Calu3 (cell line): Measurements from ENCODE around the gene ADAT3. TPM values are rescaled to one million over a fixed set of nuclear protein-coding genes. Genes with fewer than 3 reads are reported as not detected.

Source experiments
- BruUV-seq: library from RNA; stranded (reverse); fragments of 400-500 nt; replicated peaks from 2 replicates; lab custom pipeline; 2021; lab: Mats Ljungman, UMichigan
- CTCF ChIA-PET: fragments of 300-600 bp; sonication (Branson Sonifier 250); formaldehyde crosslinking; loops from one replicate; lab custom pipeline; 2022; ENCODE audit warnings: antibody characterized with exemption; lab: Charles Lee
- DNase-seq: peaks from one replicate; pipeline ENCODE4 v3.0.0; 2022
- H3K27ac Mint-ChIP-seq: one replicate; pipeline ENCODE4 v1.8.0; 2022; ENCODE audit warnings: mixed read lengths; ENCODE audit not compliant: unreplicated experiment
- H3K27me3 Mint-ChIP-seq: one replicate; pipeline ENCODE4 v1.8.0; 2022; ENCODE audit warnings: mixed read lengths; ENCODE audit not compliant: unreplicated experiment
- H3K36me3 Mint-ChIP-seq: one replicate; pipeline ENCODE4 v1.8.0; 2022; ENCODE audit warnings: mild to moderate bottlenecking, moderate library complexity, mixed read lengths; ENCODE audit not compliant: insufficient read depth, unreplicated experiment
- H3K4me1 Mint-ChIP-seq: one replicate; pipeline ENCODE4 v1.8.0; 2022; ENCODE audit warnings: mild to moderate bottlenecking, low read depth, mixed read lengths; ENCODE audit not compliant: unreplicated experiment
- H3K4me3 Mint-ChIP-seq: one replicate; pipeline ENCODE4 v1.8.0; 2022; ENCODE audit warnings: mild to moderate bottlenecking, low read depth, moderate library complexity, mixed read lengths; ENCODE audit not compliant: unreplicated experiment
- H3K9me3 Mint-ChIP-seq: one replicate; pipeline ENCODE4 v1.8.0; 2022; ENCODE audit warnings: low read depth, mixed read lengths; ENCODE audit not compliant: unreplicated experiment
- intact Hi-C: fragments of 100-400 bp; cut with micrococcal nuclease; formaldehyde crosslinking; loops from one replicate; pipeline ENCODE4 v1.10.0; 2022; ENCODE audit not compliant: unreplicated experiment
- total RNA-seq: library from RNA; stranded (reverse); gene quantifications from 2 replicates; pipeline ENCODE4 v1.2.3, GENCODE V29; 2022
- TF ChIP-seq, protein P1 (sequence below): fragments of 200-600 bp; IDR thresholded peaks from one replicate; pipeline ENCODE4 v1.8.0; 2022; ENCODE audit warnings: antibody characterized with exemption; ENCODE audit not compliant: unreplicated experiment

Gene ADAT3
- total RNA-seq, 1 experiment from 2014 or later: 6.7 TPM

DNA sequence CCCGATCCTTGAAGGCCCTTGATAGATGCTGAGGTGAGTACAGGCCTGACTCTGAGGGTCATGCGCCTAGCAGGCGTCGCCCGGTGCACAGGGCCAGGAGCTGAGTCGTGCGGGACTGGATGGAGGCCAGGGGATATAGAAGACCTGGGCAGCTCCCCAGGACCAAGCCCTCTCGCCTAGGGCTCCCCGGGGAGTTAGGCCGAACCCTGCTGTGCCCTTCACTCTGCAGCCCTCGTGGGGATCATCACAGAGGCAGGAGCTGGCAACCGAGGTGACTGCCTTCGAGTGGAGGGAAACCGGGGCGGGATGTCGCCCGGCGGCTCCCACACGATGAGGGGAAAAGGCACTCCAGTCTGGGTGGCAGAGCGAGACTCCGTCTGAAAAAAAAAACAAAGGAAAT, 47.4 kb downstream of the ADAT3 start:
- TF ChIP-seq, protein P1, sequence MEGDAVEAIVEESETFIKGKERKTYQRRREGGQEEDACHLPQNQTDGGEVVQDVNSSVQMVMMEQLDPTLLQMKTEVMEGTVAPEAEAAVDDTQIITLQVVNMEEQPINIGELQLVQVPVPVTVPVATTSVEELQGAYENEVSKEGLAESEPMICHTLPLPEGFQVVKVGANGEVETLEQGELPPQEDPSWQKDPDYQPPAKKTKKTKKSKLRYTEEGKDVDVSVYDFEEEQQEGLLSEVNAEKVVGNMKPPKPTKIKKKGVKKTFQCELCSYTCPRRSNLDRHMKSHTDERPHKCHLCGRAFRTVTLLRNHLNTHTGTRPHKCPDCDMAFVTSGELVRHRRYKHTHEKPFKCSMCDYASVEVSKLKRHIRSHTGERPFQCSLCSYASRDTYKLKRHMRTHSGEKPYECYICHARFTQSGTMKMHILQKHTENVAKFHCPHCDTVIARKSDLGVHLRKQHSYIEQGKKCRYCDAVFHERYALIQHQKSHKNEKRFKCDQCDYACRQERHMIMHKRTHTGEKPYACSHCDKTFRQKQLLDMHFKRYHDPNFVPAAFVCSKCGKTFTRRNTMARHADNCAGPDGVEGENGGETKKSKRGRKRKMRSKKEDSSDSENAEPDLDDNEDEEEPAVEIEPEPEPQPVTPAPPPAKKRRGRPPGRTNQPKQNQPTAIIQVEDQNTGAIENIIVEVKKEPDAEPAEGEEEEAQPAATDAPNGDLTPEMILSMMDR: no peak
- DNase-seq: no peak
- Mint-ChIP-seq H3K36me3 (peaks cover 4% of the 10 kb centered on the region), H3K4me1 (no peaks in the 10 kb centered on the region), H3K27me3 (no peaks in the 10 kb centered on the region), H3K4me3 (no peak overlapping the region), H3K9me3 (no peaks in the 10 kb centered on the region), H3K27ac (no peak overlapping the region)
- no TSS peak for BruUV-seq
- intact Hi-C loops: no loop called here
- CTCF ChIA-PET: interaction anchor here (0.8 kb wide), 1 partner anchor 29 kb away, joined by 4 read pairs; no protein-coding TSS in a partner anchor

DNA sequence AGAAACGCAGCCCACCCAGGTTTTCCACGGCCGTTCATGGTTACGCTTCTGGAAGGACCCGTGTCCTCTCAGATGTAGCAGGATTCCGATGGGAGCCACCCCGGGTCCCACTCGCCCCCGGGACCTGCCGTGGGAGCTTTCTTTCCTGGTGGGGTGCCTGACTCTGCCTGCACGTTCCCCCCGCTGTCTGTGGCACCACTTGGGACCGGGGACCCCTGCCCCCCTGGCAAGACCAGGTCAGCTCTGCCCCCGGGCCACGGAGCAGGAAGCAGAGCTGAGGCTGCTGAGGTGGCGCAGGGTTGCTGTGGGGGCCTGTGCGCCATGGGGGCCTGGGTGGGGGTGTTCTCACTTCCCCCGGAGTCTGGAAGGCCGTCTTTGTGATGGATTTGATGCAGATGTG, 47.8 kb downstream of the ADAT3 start:
- Mint-ChIP-seq H3K9me3 (no peaks in the 10 kb centered on the region), H3K4me3 (no peak overlapping the region), H3K4me1 (no peaks in the 10 kb centered on the region), H3K36me3 (peaks cover 4% of the 10 kb centered on the region), H3K27ac (no peak overlapping the region), H3K27me3 (no peaks in the 10 kb centered on the region)
- intact Hi-C loops: no loop called here
- TF ChIP-seq, protein P1: no peak
- DNase-seq: no peak
- CTCF ChIA-PET: interaction anchor here (0.8 kb wide), 1 partner anchor 29 kb away, joined by 4 read pairs; no protein-coding TSS in a partner anchor
- no TSS peak for BruUV-seq

DNA sequence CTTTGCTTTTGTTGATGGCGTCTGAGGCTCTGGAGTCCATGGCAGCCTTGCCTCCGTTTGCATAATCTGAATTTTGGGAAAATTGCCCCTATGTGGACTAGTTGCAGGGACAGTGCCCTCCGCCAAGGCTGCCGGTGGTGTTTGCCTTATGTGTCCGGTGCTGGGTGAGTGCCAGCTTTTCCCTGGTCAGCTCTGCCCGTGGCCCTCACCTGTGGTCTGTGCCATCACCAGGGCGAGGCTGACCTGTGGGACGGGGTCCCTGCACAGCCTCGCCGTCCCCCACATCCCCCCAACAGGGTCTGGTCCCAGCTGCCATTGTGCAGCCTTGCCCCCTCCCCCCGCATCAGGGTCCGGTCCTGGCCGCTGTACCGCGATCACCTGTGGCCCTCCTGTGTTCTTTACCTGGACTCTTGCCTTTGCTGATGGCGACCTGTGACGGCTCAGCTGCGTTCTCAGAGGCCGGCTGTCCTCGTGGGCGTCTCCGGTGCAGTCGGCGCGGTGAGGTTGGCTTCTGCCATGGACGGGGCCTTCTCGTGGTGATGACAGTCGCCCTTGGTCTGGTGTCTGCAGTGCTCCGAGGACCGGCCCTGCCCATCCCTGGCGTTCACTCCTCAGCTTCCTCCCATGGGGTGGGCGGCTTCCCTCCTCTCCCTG, 48.4 kb downstream of the ADAT3 start:
- no TSS peak for BruUV-seq
- no peak for DNase-seq
- Mint-ChIP-seq H3K9me3 (no peaks in the 10 kb centered on the region), H3K4me3 (no peak overlapping the region), H3K27me3 (no peaks in the 10 kb centered on the region), H3K36me3 (peaks cover 4% of the 10 kb centered on the region), H3K4me1 (no peaks in the 10 kb centered on the region), H3K27ac (no peak overlapping the region)
- intact Hi-C loops: no loop called here
- TF ChIP-seq, protein P1: no peak
- CTCF ChIA-PET: no interaction called here

DNA sequence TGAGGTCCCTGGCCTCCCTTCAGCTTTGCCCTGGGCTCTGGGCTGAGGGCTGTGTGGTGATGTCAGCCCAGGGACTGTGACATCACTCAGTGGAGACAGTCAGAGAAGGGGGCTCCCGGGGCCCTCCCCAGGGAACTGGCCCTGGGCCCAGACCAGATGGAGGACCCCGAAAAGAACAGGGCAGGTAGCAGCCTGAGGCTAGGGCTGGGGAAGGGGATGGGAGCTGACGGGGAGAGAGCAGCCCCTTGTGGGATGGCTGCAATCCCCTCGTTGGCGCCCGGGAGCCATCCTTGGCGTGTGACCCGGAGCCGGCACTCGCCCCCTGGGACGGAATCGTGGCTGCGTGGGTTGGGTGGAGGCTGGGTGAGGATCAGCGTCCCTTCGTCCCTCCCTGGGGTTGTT, 49.3 kb downstream of the ADAT3 start:
- intact Hi-C loops: no loop called here
- no peaks in the 10 kb centered on the region for H3K4me1 Mint-ChIP-seq
- H3K27me3 Mint-ChIP-seq: no peaks in the 10 kb centered on the region
- no peak overlapping the region for H3K4me3 Mint-ChIP-seq
- DNase-seq: no peak
- TF ChIP-seq, protein P1: no peak
- H3K36me3 Mint-ChIP-seq: peaks cover 5% of the 10 kb centered on the region
- no TSS peak for BruUV-seq
- H3K27ac Mint-ChIP-seq: no peak overlapping the region
- CTCF ChIA-PET: no interaction called here
- H3K9me3 Mint-ChIP-seq: no peaks in the 10 kb centered on the region
